Small intestine (tissue), 7 donors: Measurements from ENCODE around the gene TENM3. TPM values are rescaled to one million over a fixed set of nuclear protein-coding genes. Genes with fewer than 3 reads are reported as not detected.

Source experiments
- DNase-seq, 2 donors: peaks; one replicate each; pipeline versions ENCODE4 v3.0.0 to v3.0.0-alpha.2; 2013
- FAIRE-seq: peaks from 2 replicates; lab custom pipeline; 2012; peaks lifted over from hg19 to GRCh38; lab: Jason Lieb, UNC
- H3K27ac ChIP-seq, 3 donors: one replicate each; pipeline ENCODE4 v1.5.1; 2013; ENCODE audit warnings: low read length in 2 of 3, mild to moderate bottlenecking in 2 of 3, control low read depth in 1 of 3, inconsistent platforms in 1 of 3, low read depth in 1 of 3, moderate library complexity in 1 of 3
- H3K27me3 ChIP-seq, 3 donors: one replicate each; pipeline ENCODE4 v1.6.1; 2013; ENCODE audit warnings: low read length in 3 of 3, inconsistent platforms in 1 of 3; ENCODE audit not compliant: control insufficient read depth in 3 of 3, insufficient read depth in 3 of 3
- H3K36me3 ChIP-seq, 3 donors: one replicate each; pipeline ENCODE4 v1.6.1; 2013; ENCODE audit warnings: low read length in 3 of 3, inconsistent platforms in 1 of 3, low read depth in 1 of 3, mild to moderate bottlenecking in 1 of 3, moderate library complexity in 1 of 3; ENCODE audit not compliant: control insufficient read depth in 3 of 3, insufficient read depth in 2 of 3
- H3K4me1 ChIP-seq, 3 donors: one replicate each; pipeline ENCODE4 v1.6.1; 2013; ENCODE audit warnings: low read length in 2 of 3, inconsistent platforms in 1 of 3, low read depth in 1 of 3, mild to moderate bottlenecking in 1 of 3, moderate library complexity in 1 of 3; ENCODE audit not compliant: control insufficient read depth in 3 of 3, insufficient read depth in 2 of 3
- H3K4me3 ChIP-seq, 3 donors: one replicate each; pipeline ENCODE4 v1.5.1; 2013; ENCODE audit warnings: low read length in 3 of 3, control low read depth in 1 of 3, inconsistent platforms in 1 of 3, low read depth in 1 of 3, mild to moderate bottlenecking in 1 of 3, moderate library complexity in 1 of 3
- H3K9me3 ChIP-seq, 2 donors: one replicate each; pipeline ENCODE4 v1.6.1; 2013; ENCODE audit warnings: low read depth in 1 of 2, low read length in 1 of 2; ENCODE audit not compliant: control insufficient read depth in 2 of 2, insufficient read depth in 1 of 2
- WGBS, 3 donors: extraction: QIAGEN DNeasy Blood & Tissue Kit; methylation state at CpG; one replicate each; pipeline ENCODE4 v1.1.7; 2013; 5-methylcytosine and 5-hydroxymethylcytosine counted together
- polyA plus RNA-seq, 4 donors: library from polyadenylated mRNA; stranded (reverse) in 3 of 4; unstranded in 1 of 4; fragments of 200-250 nt in 3 of 4; fragments of 120-200 nt in 1 of 4; gene quantifications; one replicate each; pipeline versions ENCODE4 v1.2.1 to v1.2.3, GENCODE V29; 2013
- donor health status: healthy with polysubstance abuse.
- donor health status: control.
- donor health status: control.
- donor health status: Bipolar disorder and iron deficiency.
- donor health status: healthy.

The TENM3 gene
- polyA plus RNA-seq, 4 donors: 0.45 to 4.5 (median 1.1) TPM

DNA sequence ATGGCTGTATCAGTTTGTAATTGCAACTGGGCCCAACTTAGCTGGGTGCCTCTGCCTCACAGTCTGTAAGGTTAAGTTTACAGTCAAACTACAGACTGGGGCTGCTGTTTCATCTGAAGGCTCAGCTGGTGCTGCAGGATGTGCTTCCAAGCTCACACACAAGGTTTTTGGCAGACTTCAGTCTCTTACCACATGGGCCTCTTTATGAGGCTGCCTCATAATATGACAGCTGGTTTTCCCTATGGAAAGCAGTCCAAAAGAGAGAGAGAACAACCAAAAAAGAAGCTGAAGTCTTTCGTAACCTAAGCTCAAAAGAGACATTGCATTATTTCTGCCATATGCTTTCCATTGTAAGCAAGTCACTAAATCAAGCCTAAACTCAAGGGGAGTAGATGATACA, 402.3 kb downstream of the TENM3 start:
- H3K4me1 ChIP-seq: no peaks in the 10 kb centered on the region
- WGBS, 3 donors: 76 to 90% (median 86%) methylated on average over 1 of the region's 1 CpG
- DNase-seq: no peak
- H3K9me3 ChIP-seq: peaks cover 0 to 6% of the 10 kb centered on the region in 2 donors
- H3K27ac ChIP-seq: no peak overlapping the region
- FAIRE-seq: no peak
- H3K4me3 ChIP-seq: no peak overlapping the region
- H3K36me3 ChIP-seq: no peaks in the 10 kb centered on the region
- no peaks in the 10 kb centered on the region for H3K27me3 ChIP-seq

GRCh38 chr4:182647646-182648300, 404.6 kb downstream of the TENM3 start:
- 68 to 86% (median 84%) methylated on average over 4 of the region's 4 CpGs for WGBS, 3 donors
- H3K36me3 ChIP-seq: no peaks in the 10 kb centered on the region
- no peak overlapping the region for H3K27ac ChIP-seq
- FAIRE-seq (no peak), DNase-seq (no peak)
- H3K27me3 ChIP-seq: no peaks in the 10 kb centered on the region
- H3K9me3 ChIP-seq: peaks cover 0 to 6% of the 10 kb centered on the region in 2 donors
- no peak overlapping the region for H3K4me3 ChIP-seq
- no peaks in the 10 kb centered on the region for H3K4me1 ChIP-seq

GRCh38 chr4:182648766-182649165, 405.6 kb downstream of the TENM3 start:
- Histone ChIP-seq H3K36me3 (no peaks in the 10 kb centered on the region), H3K27ac (no peak overlapping the region), H3K9me3 (peaks cover 0 to 6% of the 10 kb centered on the region in 2 donors), H3K4me3 (no peak overlapping the region), H3K27me3 (no peaks in the 10 kb centered on the region), H3K4me1 (no peaks in the 10 kb centered on the region)
- no peak for DNase-seq
- FAIRE-seq: no peak

DNA sequence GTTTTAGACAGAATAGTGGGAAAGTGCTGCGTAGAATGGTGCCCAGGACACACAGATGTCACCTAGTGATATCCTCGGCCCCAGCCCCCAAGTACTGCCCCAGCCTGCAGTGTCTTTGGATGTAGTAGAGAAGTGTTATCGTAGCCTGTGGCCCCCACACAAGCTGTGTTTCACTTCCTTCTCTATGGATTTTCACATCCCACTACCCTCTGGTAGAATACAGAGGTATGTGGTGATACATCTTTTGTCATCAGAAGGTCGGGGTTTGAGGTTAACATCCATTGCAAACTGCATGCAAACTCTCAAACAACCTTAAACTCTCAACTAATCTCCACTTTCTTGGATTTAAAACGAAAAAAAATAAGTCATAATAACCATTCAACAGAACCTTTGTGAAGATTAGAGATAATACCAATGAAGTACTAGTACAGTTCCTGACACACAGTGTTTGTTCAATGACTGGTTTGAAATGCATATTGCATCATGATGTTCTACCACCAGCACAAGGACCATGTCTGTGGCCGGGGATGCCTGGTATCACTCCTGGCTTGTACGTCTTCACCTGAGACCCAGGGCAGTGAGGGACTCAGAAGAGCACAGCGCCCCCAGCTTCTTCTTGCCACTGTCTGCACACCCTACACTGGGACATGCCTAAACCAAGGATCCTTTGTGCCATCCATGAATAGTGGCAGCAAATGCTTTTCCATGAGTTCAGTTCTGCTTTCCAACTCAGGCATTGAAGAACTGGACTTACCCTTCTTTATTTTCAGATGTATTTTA, 406.7 kb downstream of the TENM3 start:
- no peak for FAIRE-seq
- 80 to 85% (median 81%) methylated on average over 8 of the region's 8 CpGs for WGBS, 3 donors

GRCh38 chr4:182653596-182653995, 410.4 kb downstream of the TENM3 start:
- Histone ChIP-seq H3K4me3 (no peak overlapping the region), H3K9me3 (no peaks in the 10 kb centered on the region), H3K27ac (no peak overlapping the region), H3K4me1 (no peaks in the 10 kb centered on the region), H3K27me3 (no peaks in the 10 kb centered on the region), H3K36me3 (no peaks in the 10 kb centered on the region)
- FAIRE-seq (no peak), DNase-seq (no peak)
- WGBS, 3 donors: 79 to 93% (median 91%) methylated on average over 3 of the region's 3 CpGs

More for the DNA sequence above, 406.7 kb downstream of the TENM3 start:
- Histone ChIP-seq H3K4me3 (no peak overlapping the region), H3K27ac (no peak overlapping the region), H3K36me3 (no peaks in the 10 kb centered on the region), H3K27me3 (no peaks in the 10 kb centered on the region), H3K4me1 (no peaks in the 10 kb centered on the region), H3K9me3 (peaks cover 0 to 6% of the 10 kb centered on the region in 2 donors)
- no peak for DNase-seq

GRCh38 chr4:182655340-182655739, 412.1 kb downstream of the TENM3 start:
- no peaks in the 10 kb centered on the region for H3K36me3 ChIP-seq
- H3K27me3 ChIP-seq: no peaks in the 10 kb centered on the region
- no peak overlapping the region for H3K27ac ChIP-seq
- WGBS, 3 donors: 88 to 93% (median 91%) methylated on average over 7 of the region's 7 CpGs
- DNase-seq (no peak), FAIRE-seq (no peak)
- no peaks in the 10 kb centered on the region for H3K4me1 ChIP-seq
- H3K4me3 ChIP-seq: no peak overlapping the region
- no peaks in the 10 kb centered on the region for H3K9me3 ChIP-seq

DNA sequence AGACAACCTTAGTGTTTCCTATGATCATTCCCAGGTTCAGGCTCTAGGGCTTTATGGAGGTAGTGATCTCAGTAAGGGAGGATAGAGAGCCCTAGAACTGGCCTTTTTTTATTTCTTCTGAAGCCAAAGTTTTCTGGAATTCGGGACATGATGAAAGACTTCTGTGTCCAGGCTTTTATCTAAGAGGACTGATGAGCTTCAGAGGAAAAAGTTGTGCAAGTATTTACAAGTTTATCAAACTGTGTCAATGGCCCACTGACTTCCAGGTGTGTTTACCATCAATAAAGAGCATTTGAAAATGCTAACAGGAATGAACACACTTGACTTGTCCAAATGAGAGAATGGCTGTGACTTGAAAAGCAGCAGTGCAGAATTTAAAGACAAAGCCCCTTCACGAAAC, 419.3 kb downstream of the TENM3 start:
- H3K4me3 ChIP-seq: no peak overlapping the region
- H3K36me3 ChIP-seq: no peaks in the 10 kb centered on the region
- no peak overlapping the region for H3K27ac ChIP-seq
- peaks cover 0 to 14% of the 10 kb centered on the region in 2 donors for H3K9me3 ChIP-seq
- 42 to 64% (median 57%) methylated on average over 2 of the region's 2 CpGs for WGBS, 3 donors
- FAIRE-seq (no peak), DNase-seq (no peak)
- no peaks in the 10 kb centered on the region for H3K27me3 ChIP-seq
- H3K4me1 ChIP-seq: no peaks in the 10 kb centered on the region

- 34 to 50% (median 37%) methylated on average over 3 of the region's 3 CpGs for WGBS, 3 donors
- no peak overlapping the region for H3K4me3 ChIP-seq
- H3K27ac ChIP-seq: no peak overlapping the region
- no peak for FAIRE-seq
- DNase-seq: peak in 1 of 2 donors; percentile 2
- H3K4me1 ChIP-seq: peaks cover 0 to 4% (median 0%) of the 10 kb centered on the region in 3 donors
- no peaks in the 10 kb centered on the region for H3K9me3 ChIP-seq
- H3K27me3 ChIP-seq: peaks cover 0 to 3% (median 0%) of the 10 kb centered on the region in 3 donors
- no peaks in the 10 kb centered on the region for H3K36me3 ChIP-seq
Observed at GRCh38 chr4:182671231-182671630, 428.0 kb downstream of the TENM3 start.
